RKO (cell line): ENCODE results near the gene BASP1.
A peak's percentile ranks its signal among the peaks of the same experiment; 100 is the strongest.
"Not testable (repeated sequence)": the region's sequence is repeated elsewhere in the genome, so short reads cannot be mapped to it uniquely, and the experiment has no call there.

ENCODE experiments used
- DNase-seq: peaks from one replicate; pipeline ENCODE4 v3.0.0-alpha.2; 2016; ENCODE audit warnings: low spot score

BASP1 gene

GRCh38 chr5:17223367-17224185 is 6.1 kb downstream of the BASP1 start:
- no peak for DNase-seq

GRCh38 chr5:17224858-17225511 is 7.6 kb downstream of the BASP1 start:
- peak; percentile 5 for DNase-seq

GRCh38 chr5:17225520-17225919 is 8.1 kb downstream of the BASP1 start:
- no peak for DNase-seq

GRCh38 chr5:17227868-17228267 is 10.4 kb downstream of the BASP1 start:
- DNase-seq = no peak

- DNase-seq = no peak
Measured at GRCh38 chr5:17228821-17229291, 11.4 kb downstream of the BASP1 start.

- no peak for DNase-seq
Measured at GRCh38 chr5:17229313-17229712, 11.9 kb downstream of the BASP1 start.

GRCh38 chr5:17230191-17230590 is 12.8 kb downstream of the BASP1 start:
- no peak for DNase-seq

- no peak for DNase-seq
Measured at GRCh38 chr5:17230808-17231525, 13.5 kb downstream of the BASP1 start.

- no peak for DNase-seq
Measured at GRCh38 chr5:17232405-17232804, 15.0 kb downstream of the BASP1 start.

GRCh38 chr5:17233488-17233887 is 16.1 kb downstream of the BASP1 start:
- no peak for DNase-seq

- no peak for DNase-seq
Measured at GRCh38 chr5:17234374-17234773, 16.9 kb downstream of the BASP1 start.

GRCh38 chr5:17235731-17236330 is 18.4 kb downstream of the BASP1 start:
- no peak for DNase-seq

GRCh38 chr5:17238521-17239041 is 21.1 kb downstream of the BASP1 start:
- peak; percentile 38 for DNase-seq

- no peak for DNase-seq
Measured at GRCh38 chr5:17239953-17240352, 22.5 kb downstream of the BASP1 start.

GRCh38 chr5:17240487-17240886 is 23.1 kb downstream of the BASP1 start:
- DNase-seq = no peak

GRCh38 chr5:17241635-17242034 is 24.2 kb downstream of the BASP1 start:
- no peak for DNase-seq

- DNase-seq = no peak
Measured at GRCh38 chr5:17243287-17244063, 26.0 kb downstream of the BASP1 start.

- peak; percentile 84 for DNase-seq
Measured at GRCh38 chr5:17249029-17249634, 31.7 kb downstream of the BASP1 start.

GRCh38 chr5:17249841-17250240 is 32.4 kb downstream of the BASP1 start:
- not testable (repeated sequence) for DNase-seq

GRCh38 chr5:17252543-17252942 is 35.1 kb downstream of the BASP1 start:
- no peak for DNase-seq

GRCh38 chr5:17255471-17256021 is 38.1 kb downstream of the BASP1 start:
- no peak for DNase-seq
